AG04449 (cell line): ENCODE measurements around the gene CNTN4.

Source experiments
- CTCF ChIA-PET: fragments of 350-600 bp; formaldehyde crosslinking; extraction: SDS; loops from one replicate; lab custom pipeline; 2021; ENCODE audit warnings: antibody characterized with exemption; lab: Yijun Ruan, JAX
- POLR2A ChIA-PET: fragments of 400-600, 350-600 bp; formaldehyde crosslinking; extraction: SDS; loops from one replicate; lab custom pipeline; 2020; ENCODE audit warnings: antibody characterized with exemption, inconsistent platforms; lab: Yijun Ruan, JAX
- DNase-seq: peaks from one replicate; pipeline ENCODE4 v3.0.0-alpha.2; 2010; ENCODE audit warnings: low read depth, low spot score
- H3K4me3 ChIP-seq: 2 replicates; pipeline ENCODE4 v1.5.1; 2011; ENCODE audit warnings: low read depth, mild to moderate bottlenecking, control low read depth, low read length
- CTCF ChIP-seq: IDR thresholded peaks from one replicate; pipeline ENCODE4 v1.5.1; 2011; ENCODE audit warnings: mild to moderate bottlenecking, moderate library complexity, low read length, control low read depth, inconsistent platforms; ENCODE audit not compliant: insufficient read depth; ENCODE audit errors: missing control alignments

The CNTN4 gene

GRCh38 chr3:2839876-2840275 lies 741.2 kb downstream of the CNTN4 start:
- DNase-seq, result no peak
- ChIA-PET POLR2A (no interaction called here), CTCF (no interaction called here)
- no peak for TF ChIP-seq CTCF
- no peak overlapping the region for H3K4me3 ChIP-seq

DNA sequence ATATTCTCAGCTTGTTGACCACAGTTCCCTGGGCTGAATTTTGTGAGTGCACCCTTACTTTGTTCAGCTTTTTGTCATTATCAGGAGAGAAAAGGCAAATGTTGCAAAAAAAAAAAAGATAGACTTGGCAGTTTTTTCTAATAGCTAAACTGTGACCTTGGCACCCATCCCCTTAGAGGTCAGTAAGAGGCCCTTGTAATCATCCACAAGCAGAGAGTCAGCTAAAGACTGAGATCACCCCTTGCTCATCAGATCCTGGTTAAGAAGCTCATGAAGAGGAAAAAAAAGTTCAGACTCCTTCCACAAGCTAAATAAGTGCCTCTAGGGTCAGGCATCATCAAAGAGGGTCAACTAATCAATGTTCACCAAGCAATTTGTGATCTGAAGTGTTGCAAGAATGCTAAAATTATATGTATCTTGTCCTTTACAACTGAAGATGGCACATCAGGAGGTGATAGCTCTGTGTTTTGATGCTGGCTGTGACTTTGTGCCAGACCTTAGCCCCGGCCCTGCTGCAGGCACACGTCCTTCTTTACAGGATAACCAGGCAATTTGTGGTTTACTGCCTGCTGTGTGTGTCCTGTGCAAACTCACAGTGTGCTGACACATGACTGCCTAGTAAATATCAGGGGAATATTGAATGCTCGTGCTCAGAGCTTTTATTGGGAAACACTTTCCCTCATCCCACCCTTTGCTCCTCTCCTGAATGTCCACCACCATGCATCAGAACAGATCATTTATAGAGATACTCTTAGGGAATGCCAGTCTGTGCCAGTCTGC lies 748.6 kb downstream of the CNTN4 start:
- ChIA-PET POLR2A (no interaction called here), CTCF (no interaction called here)
- DNase-seq, result no peak
- no peak overlapping the region for H3K4me3 ChIP-seq
- no peak for TF ChIP-seq CTCF

DNA sequence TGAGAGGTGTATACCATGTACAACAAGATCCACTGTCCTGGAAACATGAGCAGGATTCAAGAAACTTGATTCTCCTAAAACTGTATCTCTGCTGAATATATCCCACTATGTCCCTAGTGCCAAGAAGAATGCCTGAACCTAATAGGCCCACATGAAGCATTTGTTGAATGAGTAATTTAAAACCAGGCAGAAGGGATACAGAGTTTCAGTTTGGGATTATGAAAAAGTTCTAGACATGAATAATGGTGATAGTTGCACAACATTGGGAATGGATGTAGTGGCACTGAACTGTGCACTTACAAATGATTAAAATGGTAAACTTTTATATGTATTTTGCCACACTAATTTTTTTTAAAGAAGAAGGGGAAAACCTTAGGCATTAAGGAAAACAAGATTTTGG lies 750.4 kb downstream of the CNTN4 start:
- no peak for TF ChIP-seq CTCF
- ChIA-PET POLR2A (no interaction called here), CTCF (no interaction called here)
- DNase-seq, result no peak
- H3K4me3 ChIP-seq, result no peak overlapping the region

DNA sequence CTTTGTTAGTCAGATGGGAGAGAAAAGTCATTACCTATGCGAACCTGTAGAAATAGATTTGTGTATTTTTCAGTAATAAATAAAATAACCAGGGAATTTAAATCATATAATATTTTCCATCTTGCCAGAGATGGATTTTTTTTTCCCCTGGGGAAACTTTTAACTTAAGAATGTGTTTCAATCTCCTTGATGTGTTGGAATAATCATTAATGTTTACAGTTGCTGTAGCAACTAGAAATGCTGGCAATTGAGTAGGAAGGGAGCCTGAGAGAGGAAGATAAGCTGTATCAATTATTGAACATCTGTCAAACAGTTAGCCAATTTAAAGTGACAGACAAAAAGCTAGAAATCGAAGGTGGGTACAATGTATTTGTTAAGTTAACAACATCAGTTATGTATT lies 752.0 kb downstream of the CNTN4 start:
- TF ChIP-seq CTCF, result no peak
- H3K4me3 ChIP-seq, result no peak overlapping the region
- ChIA-PET POLR2A (no interaction called here), CTCF (no interaction called here)
- no peak for DNase-seq

DNA sequence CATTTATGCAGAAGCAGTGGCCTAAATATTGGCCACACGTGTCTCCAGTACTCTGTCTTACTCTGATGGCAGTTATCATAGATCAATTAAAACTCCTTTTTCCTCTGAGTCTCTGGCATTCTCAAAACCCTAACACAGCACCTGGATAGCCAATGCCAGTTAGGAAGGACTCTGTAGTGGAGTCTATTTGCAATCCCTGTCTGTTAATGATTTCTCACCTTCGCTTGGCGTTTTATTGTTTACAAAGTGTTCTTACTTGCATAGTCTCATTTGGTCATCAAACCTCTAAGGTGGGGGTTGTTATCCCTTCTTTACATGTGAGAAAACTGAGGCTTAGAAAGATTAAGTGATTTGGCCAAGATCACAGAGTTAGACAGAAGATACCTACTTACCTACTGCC lies 752.7 kb downstream of the CNTN4 start:
- ChIA-PET CTCF (no interaction called here), POLR2A (no interaction called here)
- no peak for TF ChIP-seq CTCF
- no peak overlapping the region for H3K4me3 ChIP-seq
- DNase-seq, result no peak

DNA sequence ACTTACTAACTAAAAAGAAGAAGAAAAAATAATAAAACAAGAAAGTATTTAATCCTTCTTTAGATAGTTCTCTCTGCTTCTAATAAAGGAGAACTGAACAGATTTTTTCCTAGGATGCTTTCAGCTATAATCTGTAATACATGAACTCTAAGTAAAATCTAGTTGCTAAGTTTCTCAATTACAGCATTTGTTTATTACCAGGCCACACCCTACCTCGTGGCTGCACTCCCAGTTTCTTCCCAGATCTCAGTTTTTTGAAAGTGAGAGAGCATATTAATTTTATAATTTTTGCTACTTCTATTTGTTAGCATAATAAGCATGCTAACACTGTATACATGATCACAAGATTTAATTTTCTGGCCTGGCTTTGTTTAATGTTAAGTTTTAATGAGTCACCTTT lies 753.2 kb downstream of the CNTN4 start:
- CTCF ChIA-PET, result no interaction called here
- TF ChIP-seq CTCF, result no peak

More for the DNA sequence above, 753.2 kb downstream of the CNTN4 start:
- no peak overlapping the region for H3K4me3 ChIP-seq
- DNase-seq, result no peak
- POLR2A ChIA-PET, result no interaction called here
